Measurements from ENCODE around the gene CHP2.

Gene CHP2

GRCh38 chr16:23753908-23754593, 775 bp upstream of the CHP2 start:
- TF ChIP-seq MYC (IDR thresholded peaks at IDR 0.05; ENCODE audit: low read depth, low read length), result no peak
- TF ChIP-seq, protein P1, sequence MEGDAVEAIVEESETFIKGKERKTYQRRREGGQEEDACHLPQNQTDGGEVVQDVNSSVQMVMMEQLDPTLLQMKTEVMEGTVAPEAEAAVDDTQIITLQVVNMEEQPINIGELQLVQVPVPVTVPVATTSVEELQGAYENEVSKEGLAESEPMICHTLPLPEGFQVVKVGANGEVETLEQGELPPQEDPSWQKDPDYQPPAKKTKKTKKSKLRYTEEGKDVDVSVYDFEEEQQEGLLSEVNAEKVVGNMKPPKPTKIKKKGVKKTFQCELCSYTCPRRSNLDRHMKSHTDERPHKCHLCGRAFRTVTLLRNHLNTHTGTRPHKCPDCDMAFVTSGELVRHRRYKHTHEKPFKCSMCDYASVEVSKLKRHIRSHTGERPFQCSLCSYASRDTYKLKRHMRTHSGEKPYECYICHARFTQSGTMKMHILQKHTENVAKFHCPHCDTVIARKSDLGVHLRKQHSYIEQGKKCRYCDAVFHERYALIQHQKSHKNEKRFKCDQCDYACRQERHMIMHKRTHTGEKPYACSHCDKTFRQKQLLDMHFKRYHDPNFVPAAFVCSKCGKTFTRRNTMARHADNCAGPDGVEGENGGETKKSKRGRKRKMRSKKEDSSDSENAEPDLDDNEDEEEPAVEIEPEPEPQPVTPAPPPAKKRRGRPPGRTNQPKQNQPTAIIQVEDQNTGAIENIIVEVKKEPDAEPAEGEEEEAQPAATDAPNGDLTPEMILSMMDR (IDR thresholded peaks at IDR 0.05; ENCODE audit: low read depth, low read length), result no peak
- no peak for TF ChIP-seq POLR2A (IDR thresholded peaks at IDR 0.05; ENCODE audit: extremely low read depth, insufficient read length)
- TF ChIP-seq MAX (IDR thresholded peaks at IDR 0.05; ENCODE audit: low read depth, low read length), result no peak
- H3K4me3 ChIP-seq (ENCODE audit: low read depth, low read length), result no peak overlapping the region
- DNase-seq (ENCODE audit: low read depth), result no peak

DNA sequence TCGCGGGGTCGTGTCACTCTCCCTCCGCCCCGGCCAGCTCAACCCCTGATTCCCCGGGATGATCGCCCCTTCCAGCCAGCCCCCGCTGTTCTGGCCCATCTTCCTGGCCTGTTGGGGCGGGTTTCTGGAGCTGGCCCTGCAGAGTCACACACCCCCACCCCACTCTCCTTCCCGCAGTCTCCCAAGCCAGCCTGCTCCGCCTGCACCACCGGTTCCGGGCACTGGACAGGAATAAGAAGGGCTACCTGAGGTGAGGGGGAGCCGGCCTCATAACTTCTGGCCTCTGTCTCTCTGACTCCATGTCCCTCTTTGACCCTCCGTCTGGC, 621 bp downstream of the CHP2 start:
- DNase-seq (ENCODE audit: low read depth), result no peak
- no peak overlapping the region for H3K4me3 ChIP-seq (ENCODE audit: low read depth, low read length)
- no peak for TF ChIP-seq MYC (IDR thresholded peaks at IDR 0.05; ENCODE audit: low read depth, low read length)
- TF ChIP-seq, protein P1 (IDR thresholded peaks at IDR 0.05; ENCODE audit: low read depth, low read length), result no peak
- TF ChIP-seq MAX (IDR thresholded peaks at IDR 0.05; ENCODE audit: low read depth, low read length), result no peak
- TF ChIP-seq POLR2A (IDR thresholded peaks at IDR 0.05; ENCODE audit: extremely low read depth, insufficient read length), result no peak

DNA sequence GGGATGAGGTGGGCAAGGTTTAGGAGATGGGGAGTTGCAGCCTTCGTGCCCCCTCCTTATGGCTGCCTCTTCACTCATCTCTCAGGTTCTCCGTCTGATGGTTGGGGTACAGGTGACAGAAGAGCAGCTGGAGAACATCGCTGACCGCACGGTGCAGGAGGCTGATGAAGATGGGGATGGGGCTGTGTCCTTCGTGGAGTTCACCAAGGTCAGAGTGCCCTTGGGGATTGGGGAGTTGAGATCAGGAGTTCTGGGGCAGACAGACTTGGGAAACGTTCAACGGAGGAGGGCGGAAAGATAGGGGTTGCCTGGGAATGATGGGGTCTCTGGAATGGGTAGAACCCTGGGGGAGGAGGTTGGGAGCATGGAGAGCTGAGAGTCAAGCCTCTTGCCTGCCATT, 2.3 kb downstream of the CHP2 start:
- TF ChIP-seq MYC (IDR thresholded peaks at IDR 0.05; ENCODE audit: low read depth, low read length) (no peak), POLR2A (IDR thresholded peaks at IDR 0.05; ENCODE audit: extremely low read depth, insufficient read length) (no peak), MAX (IDR thresholded peaks at IDR 0.05; ENCODE audit: low read depth, low read length) (no peak)
- TF ChIP-seq, protein P1 (IDR thresholded peaks at IDR 0.05; ENCODE audit: low read depth, low read length), result no peak
- H3K4me3 ChIP-seq (ENCODE audit: low read depth, low read length), result no peak overlapping the region
- no peak for DNase-seq (ENCODE audit: low read depth)

- TF ChIP-seq MAX (IDR thresholded peaks at IDR 0.05; ENCODE audit: low read depth, low read length), result no peak
- no peak for TF ChIP-seq POLR2A (IDR thresholded peaks at IDR 0.05; ENCODE audit: extremely low read depth, insufficient read length)
- TF ChIP-seq, protein P1 (IDR thresholded peaks at IDR 0.05; ENCODE audit: low read depth, low read length), result no peak
- no peak for TF ChIP-seq MYC (IDR thresholded peaks at IDR 0.05; ENCODE audit: low read depth, low read length)
- H3K4me3 ChIP-seq (ENCODE audit: low read depth, low read length), result no peak overlapping the region
Measured at GRCh38 chr16:23757937-23758619, 3.3 kb downstream of the CHP2 start.

DNA sequence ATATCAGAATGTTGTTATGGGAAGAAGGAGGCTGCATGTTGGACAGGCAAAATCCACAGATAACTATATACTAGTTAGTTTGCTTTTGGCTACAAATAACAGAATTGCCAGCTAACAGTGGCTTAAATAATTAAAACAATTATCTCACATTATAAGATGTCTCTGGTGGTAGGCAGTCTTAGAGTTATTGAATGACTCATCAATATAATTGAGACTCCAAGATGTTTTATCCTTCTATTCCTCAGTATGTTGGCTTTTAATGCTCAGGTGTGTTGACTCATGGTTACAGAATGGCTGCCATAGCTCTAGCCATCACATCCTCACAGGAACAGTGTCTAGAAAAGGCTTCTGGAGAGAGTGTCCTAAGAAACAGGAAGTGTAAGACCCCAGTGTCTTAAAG, 11.1 kb downstream of the CHP2 start:
- TF ChIP-seq POLR2A (IDR thresholded peaks at IDR 0.05; ENCODE audit: extremely low read depth, insufficient read length) (no peak), MYC (IDR thresholded peaks at IDR 0.05; ENCODE audit: low read depth, low read length) (no peak), MAX (IDR thresholded peaks at IDR 0.05; ENCODE audit: low read depth, low read length) (no peak)
- TF ChIP-seq, protein P1 (IDR thresholded peaks at IDR 0.05; ENCODE audit: low read depth, low read length), result no peak
- H3K4me3 ChIP-seq (ENCODE audit: low read depth, low read length), result no peak overlapping the region
- no peak for DNase-seq (ENCODE audit: low read depth)

More at GRCh38 chr16:23757937-23758619, 3.3 kb downstream of the CHP2 start:
- DNase-seq (ENCODE audit: low read depth), result no peak

Data from NB4 (cell line).